Skeletal muscle satellite cell (primary cell): Measurements from ENCODE around the gene TNXB.

Experiments
- H3K27me3 ChIP-seq: 2 replicates; pipeline ENCODE4 v1.7.0; 2013; ENCODE audit warnings: low read length; ENCODE audit not compliant: control insufficient read depth, insufficient read depth
- H3K36me3 ChIP-seq: 2 replicates; pipeline ENCODE4 v1.7.0; 2013; ENCODE audit warnings: mild to moderate bottlenecking, control low read depth, low read length; ENCODE audit not compliant: insufficient read depth
- H3K4me1 ChIP-seq: 2 replicates; pipeline ENCODE4 v1.7.0; 2013; ENCODE audit warnings: low read length; ENCODE audit not compliant: control insufficient read depth, insufficient read depth
- H3K4me2 ChIP-seq: 2 replicates; pipeline ENCODE4 v1.7.0; 2013; ENCODE audit warnings: mild to moderate bottlenecking, low read length
- H3K4me3 ChIP-seq: 2 replicates; pipeline ENCODE4 v1.7.0; 2013; ENCODE audit warnings: low read length
- H3K9ac ChIP-seq: 2 replicates; pipeline ENCODE4 v1.7.0; 2013; ENCODE audit warnings: mild to moderate bottlenecking, low read depth, low read length, moderate library complexity
- H3K9me3 ChIP-seq: replicated peaks from 2 replicates; pipeline ENCODE4 v1.7.0; 2013; ENCODE audit warnings: mild to moderate bottlenecking, control low read depth, low read length

The TNXB gene

GRCh38 chr6:32118782-32119628 is 9.9 kb upstream of the TNXB start:
- Histone ChIP-seq H3K4me3 (no peak overlapping the region), H3K9ac (no peak overlapping the region), H3K27me3 (no peaks in the 10 kb centered on the region), H3K36me3 (peaks cover 54% of the 10 kb centered on the region), H3K9me3 (no peaks in the 10 kb centered on the region), H3K4me2 (peak overlapping the region; percentile 40), H3K4me1 (peaks cover 21% of the 10 kb centered on the region)

- Histone ChIP-seq H3K4me3 (no peak overlapping the region), H3K9ac (no peak overlapping the region), H3K4me1 (peaks cover 30% of the 10 kb centered on the region), H3K27me3 (no peaks in the 10 kb centered on the region), H3K4me2 (no peak overlapping the region), H3K36me3 (peaks cover 49% of the 10 kb centered on the region), H3K9me3 (no peaks in the 10 kb centered on the region)
Measured at GRCh38 chr6:32117461-32117860, 8.3 kb upstream of the TNXB start.

- H3K4me2 ChIP-seq = no peak overlapping the region
- H3K9me3 ChIP-seq = no peaks in the 10 kb centered on the region
- no peak overlapping the region for H3K4me3 ChIP-seq
- H3K27me3 ChIP-seq = no peaks in the 10 kb centered on the region
- no peak overlapping the region for H3K9ac ChIP-seq
- H3K36me3 ChIP-seq = peaks cover 44% of the 10 kb centered on the region
- peaks cover 30% of the 10 kb centered on the region for H3K4me1 ChIP-seq
Measured at GRCh38 chr6:32116674-32117073, 7.5 kb upstream of the TNXB start.

- Histone ChIP-seq H3K9me3 (no peaks in the 10 kb centered on the region), H3K4me1 (peaks cover 30% of the 10 kb centered on the region), H3K4me3 (no peak overlapping the region), H3K9ac (peak overlapping the region; percentile 35), H3K4me2 (no peak overlapping the region), H3K36me3 (peaks cover 39% of the 10 kb centered on the region), H3K27me3 (peaks cover 2% of the 10 kb centered on the region)
Measured at GRCh38 chr6:32115623-32116022, 6.5 kb upstream of the TNXB start.

- Histone ChIP-seq H3K36me3 (peaks cover 35% of the 10 kb centered on the region), H3K4me3 (peak overlapping the region; percentile 33), H3K9ac (peak overlapping the region; percentile 59)
Measured at GRCh38 chr6:32114796-32115195, 5.7 kb upstream of the TNXB start.

GRCh38 chr6:32113386-32114352 is 4.5 kb upstream of the TNXB start:
- Histone ChIP-seq H3K27me3 (peaks cover 19% of the 10 kb centered on the region), H3K36me3 (peaks cover 29% of the 10 kb centered on the region), H3K4me1 (peaks cover 32% of the 10 kb centered on the region), H3K4me3 (no peak overlapping the region), H3K9me3 (no peaks in the 10 kb centered on the region), H3K4me2 (peak overlapping the region; percentile 33), H3K9ac (peak overlapping the region; percentile 59)

More at GRCh38 chr6:32114796-32115195, 5.7 kb upstream of the TNXB start:
- no peaks in the 10 kb centered on the region for H3K9me3 ChIP-seq
- H3K27me3 ChIP-seq = peaks cover 10% of the 10 kb centered on the region
- peak overlapping the region; percentile 63 for H3K4me2 ChIP-seq
- peaks cover 30% of the 10 kb centered on the region for H3K4me1 ChIP-seq

GRCh38 chr6:32112431-32112980 is 3.4 kb upstream of the TNXB start:
- no peak overlapping the region for H3K4me3 ChIP-seq
- no peak overlapping the region for H3K4me2 ChIP-seq
- H3K4me1 ChIP-seq = peaks cover 44% of the 10 kb centered on the region
- peaks cover 22% of the 10 kb centered on the region for H3K27me3 ChIP-seq
- H3K9me3 ChIP-seq = no peaks in the 10 kb centered on the region
- H3K36me3 ChIP-seq = peaks cover 20% of the 10 kb centered on the region
- no peak overlapping the region for H3K9ac ChIP-seq

- Histone ChIP-seq H3K9ac (no peak overlapping the region), H3K36me3 (peaks cover 11% of the 10 kb centered on the region), H3K4me2 (no peak overlapping the region), H3K27me3 (peaks cover 28% of the 10 kb centered on the region), H3K9me3 (no peaks in the 10 kb centered on the region), H3K4me1 (peaks cover 50% of the 10 kb centered on the region), H3K4me3 (no peak overlapping the region)
Measured at GRCh38 chr6:32111424-32112066, 2.4 kb upstream of the TNXB start.

GRCh38 chr6:32110632-32111031 is 1.5 kb upstream of the TNXB start:
- Histone ChIP-seq H3K4me2 (no peak overlapping the region), H3K4me1 (peaks cover 48% of the 10 kb centered on the region), H3K27me3 (peaks cover 33% of the 10 kb centered on the region), H3K36me3 (peaks cover 2% of the 10 kb centered on the region), H3K9me3 (no peaks in the 10 kb centered on the region), H3K9ac (no peak overlapping the region), H3K4me3 (no peak overlapping the region)

- no peaks in the 10 kb centered on the region for H3K9me3 ChIP-seq
- H3K9ac ChIP-seq = no peak overlapping the region
Measured at GRCh38 chr6:32109765-32110160, 625 bp upstream of the TNXB start.

GRCh38 chr6:32108727-32109113 is 418 bp downstream of the TNXB start:
- Histone ChIP-seq H3K36me3 (no peaks in the 10 kb centered on the region), H3K4me3 (no peak overlapping the region), H3K9ac (no peak overlapping the region), H3K4me1 (peaks cover 31% of the 10 kb centered on the region), H3K9me3 (no peaks in the 10 kb centered on the region), H3K27me3 (peaks cover 40% of the 10 kb centered on the region), H3K4me2 (peak overlapping the region; percentile 69)

More at GRCh38 chr6:32109765-32110160, 625 bp upstream of the TNXB start:
- no peak overlapping the region for H3K4me2 ChIP-seq
- H3K27me3 ChIP-seq = peaks cover 33% of the 10 kb centered on the region
- no peaks in the 10 kb centered on the region for H3K36me3 ChIP-seq
- H3K4me1 ChIP-seq = peaks cover 40% of the 10 kb centered on the region
- H3K4me3 ChIP-seq = no peak overlapping the region
